ENCODE data around the gene DLST. TPM values are rescaled to one million over a fixed set of nuclear protein-coding genes. Genes with fewer than 3 reads are reported as not detected.

Gene DLST
- polyA plus RNA-seq, 2 of the 4 experiments (the other 2 are of a cell fraction), result 102 to 129 TPM

GRCh38 chr14:74855021-74855420, 26.7 kb upstream of the DLST start:
- no peak overlapping the region for H3K27ac ChIP-seq
- FAIRE-seq (no peak), DNase-seq (ENCODE audit: low read depth in 1 of 2, low spot score in 1 of 2) (no peak), ATAC-seq (no peak)
- ChIA-PET CTCF (interaction anchor here (0.8 to 20.9 kb wide), 9 partner anchors 8 to 396 kb away, joined by 3 to 339 read pairs (median 4); partner anchors contain the start of genes DLST, LTBP2 and PROX2), POLR2A (no interaction called here)
- no peak overlapping the region for H3K4me3 ChIP-seq
- no peaks in the 10 kb centered on the region for H3K4me1 ChIP-seq
- no peak overlapping the region for H3K4me2 ChIP-seq
- no peak for TF ChIP-seq NFE2L2 (conservative IDR thresholded peaks at IDR 0.05; ENCODE audit: low read length)
- no peak for TF ChIP-seq GATA3 (IDR thresholded peaks at IDR 0.05; ENCODE audit: borderline replicate concordance)
- no peak for TF ChIP-seq MAZ (IDR thresholded peaks at IDR 0.05; ENCODE audit: borderline replicate concordance, low read depth, low read length)
- TF ChIP-seq ATOH8 (CRISPR knock-in tag; IDR thresholded peaks at IDR 0.05; ENCODE audit: low read depth), result no peak
- no peak for TF ChIP-seq ZSCAN20 (CRISPR knock-in tag; IDR thresholded peaks at IDR 0.05)
- WGBS (ENCODE audit: missing lambda C conversion rate), result 85% methylated on average over 7 of the region's 7 CpGs
- H3K9me3 ChIP-seq, result no peaks in the 10 kb centered on the region

GRCh38 chr14:74855945-74856344, 25.8 kb upstream of the DLST start:
- no peak for FAIRE-seq
- Histone ChIP-seq H3K4me2 (no peak overlapping the region), H3K4me1 (no peaks in the 10 kb centered on the region), H3K27ac (no peak overlapping the region), H3K9me3 (no peaks in the 10 kb centered on the region), H3K4me3 (no peak overlapping the region)
- 71% methylated on average over 4 of the region's 4 CpGs for WGBS (ENCODE audit: missing lambda C conversion rate)
- ChIA-PET POLR2A (no interaction called here), CTCF (interaction anchor here (1.2 to 20.9 kb wide), 6 partner anchors 10 to 247 kb away, joined by 3 to 339 read pairs (median 76); partner anchors contain the start of genes DLST, LTBP2 and PROX2)
- no peak for ATAC-seq
- DNase-seq (ENCODE audit: low read depth in 1 of 2, low spot score in 1 of 2), result no peak
- TF ChIP-seq ZNF302 (CRISPR knock-in tag; IDR thresholded peaks at IDR 0.05), result no peak

GRCh38 chr14:74856366-74856765, 25.4 kb upstream of the DLST start:
- DNase-seq (ENCODE audit: low read depth in 1 of 2, low spot score in 1 of 2) (no peak), FAIRE-seq (no peak), ATAC-seq (no peak)
- no peak overlapping the region for H3K4me3 ChIP-seq
- no peak for TF ChIP-seq KDM1A (IDR thresholded peaks at IDR 0.05; ENCODE audit: low read depth)
- no peak for TF ChIP-seq HDAC2 (IDR thresholded peaks at IDR 0.05)
- no peak for TF ChIP-seq FOSB (CRISPR knock-in tag; IDR thresholded peaks at IDR 0.05)
- TF ChIP-seq RCOR1 (IDR thresholded peaks at IDR 0.05; ENCODE audit: low read depth, low read length), result no peak
- no peak for TF ChIP-seq PHF8 (IDR thresholded peaks at IDR 0.05; ENCODE audit: borderline replicate concordance, low read depth)
- no peak for TF ChIP-seq EHMT2 (IDR thresholded peaks at IDR 0.05; ENCODE audit: low read depth)
- no peak for TF ChIP-seq CTCF (IDR thresholded peaks at IDR 0.05)
- no peak for TF ChIP-seq HOXA7 (CRISPR knock-in tag; IDR thresholded peaks at IDR 0.05)
- no peak for TF ChIP-seq HEYL (CRISPR knock-in tag; IDR thresholded peaks at IDR 0.05)
- TF ChIP-seq SMC3 (IDR thresholded peaks at IDR 0.05), result no peak
- no peaks in the 10 kb centered on the region for H3K4me1 ChIP-seq
- CTCF ChIA-PET, result interaction anchor here (1.2 to 20.9 kb wide), 6 partner anchors 9 to 247 kb away, joined by 3 to 339 read pairs (median 76); partner anchors contain the start of genes DLST and PROX2
- no peaks in the 10 kb centered on the region for H3K9me3 ChIP-seq
- no peak overlapping the region for H3K4me2 ChIP-seq
- WGBS (ENCODE audit: missing lambda C conversion rate), result 61% methylated on average over 1 of the region's 1 CpG
- H3K27ac ChIP-seq, result no peak overlapping the region
- POLR2A ChIA-PET, result no interaction called here

GRCh38 chr14:74858022-74858421, 23.7 kb upstream of the DLST start:
- Histone ChIP-seq H3K4me2 (no peak overlapping the region), H3K4me1 (no peaks in the 10 kb centered on the region), H3K27ac (no peak overlapping the region), H3K9me3 (no peaks in the 10 kb centered on the region), H3K4me3 (no peak overlapping the region)
- TF ChIP-seq MAX (IDR thresholded peaks at IDR 0.05), result no peak
- TF ChIP-seq KDM5A (IDR thresholded peaks at IDR 0.05), result no peak
- TF ChIP-seq CBX8 (IDR thresholded peaks at IDR 0.05), result no peak
- 67% methylated on average over 1 of the region's 1 CpG for WGBS (ENCODE audit: missing lambda C conversion rate)
- ATAC-seq, result no peak
- CTCF ChIA-PET, result interaction anchor here (0.6 to 20.9 kb wide), 9 partner anchors 16 to 551 kb away, joined by 3 to 339 read pairs (median 3); partner anchors contain the start of genes DLST and PROX2
- no peak for FAIRE-seq
- POLR2A ChIA-PET, result no interaction called here
- no peak for DNase-seq (ENCODE audit: low read depth in 1 of 2, low spot score in 1 of 2)
